Measurements from ENCODE around the gene ELFN1.

- TF ChIP-seq, protein P1, sequence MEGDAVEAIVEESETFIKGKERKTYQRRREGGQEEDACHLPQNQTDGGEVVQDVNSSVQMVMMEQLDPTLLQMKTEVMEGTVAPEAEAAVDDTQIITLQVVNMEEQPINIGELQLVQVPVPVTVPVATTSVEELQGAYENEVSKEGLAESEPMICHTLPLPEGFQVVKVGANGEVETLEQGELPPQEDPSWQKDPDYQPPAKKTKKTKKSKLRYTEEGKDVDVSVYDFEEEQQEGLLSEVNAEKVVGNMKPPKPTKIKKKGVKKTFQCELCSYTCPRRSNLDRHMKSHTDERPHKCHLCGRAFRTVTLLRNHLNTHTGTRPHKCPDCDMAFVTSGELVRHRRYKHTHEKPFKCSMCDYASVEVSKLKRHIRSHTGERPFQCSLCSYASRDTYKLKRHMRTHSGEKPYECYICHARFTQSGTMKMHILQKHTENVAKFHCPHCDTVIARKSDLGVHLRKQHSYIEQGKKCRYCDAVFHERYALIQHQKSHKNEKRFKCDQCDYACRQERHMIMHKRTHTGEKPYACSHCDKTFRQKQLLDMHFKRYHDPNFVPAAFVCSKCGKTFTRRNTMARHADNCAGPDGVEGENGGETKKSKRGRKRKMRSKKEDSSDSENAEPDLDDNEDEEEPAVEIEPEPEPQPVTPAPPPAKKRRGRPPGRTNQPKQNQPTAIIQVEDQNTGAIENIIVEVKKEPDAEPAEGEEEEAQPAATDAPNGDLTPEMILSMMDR (optimal IDR thresholded peaks at IDR 0.05 in 1 of 3, IDR thresholded peaks at IDR 0.05 in 1 of 3, conservative IDR thresholded peaks at IDR 0.05 in 1 of 3; ENCODE audit: extremely low read depth in 1 of 3, insufficient read depth in 2 of 3, low read length in 3 of 3) = no peak
- no peak for TF ChIP-seq EZH2 (IDR thresholded peaks at IDR 0.05; ENCODE audit: low read length)
These were observed 20.2 kb upstream of the ELFN1 start for GRCh38 chr7:1649751-1650326.

Data from keratinocyte (primary cell).